Activated CD4-positive, alpha-beta T cell treated with anti-CD3 and anti-CD28 coated beads for 1 hour (primary cell): ENCODE measurements around the gene RFX2.
A peak's percentile ranks its signal among the peaks of the same experiment; 100 is the strongest.
"Not testable (repeated sequence)": the region's sequence is repeated elsewhere in the genome, so short reads cannot be mapped to it uniquely, and the experiment has no call there.

ENCODE experiments used
- DNase-seq: peaks from one replicate; pipeline ENCODE4 v3.0.0-alpha.2; 2020

RFX2 gene

DNA sequence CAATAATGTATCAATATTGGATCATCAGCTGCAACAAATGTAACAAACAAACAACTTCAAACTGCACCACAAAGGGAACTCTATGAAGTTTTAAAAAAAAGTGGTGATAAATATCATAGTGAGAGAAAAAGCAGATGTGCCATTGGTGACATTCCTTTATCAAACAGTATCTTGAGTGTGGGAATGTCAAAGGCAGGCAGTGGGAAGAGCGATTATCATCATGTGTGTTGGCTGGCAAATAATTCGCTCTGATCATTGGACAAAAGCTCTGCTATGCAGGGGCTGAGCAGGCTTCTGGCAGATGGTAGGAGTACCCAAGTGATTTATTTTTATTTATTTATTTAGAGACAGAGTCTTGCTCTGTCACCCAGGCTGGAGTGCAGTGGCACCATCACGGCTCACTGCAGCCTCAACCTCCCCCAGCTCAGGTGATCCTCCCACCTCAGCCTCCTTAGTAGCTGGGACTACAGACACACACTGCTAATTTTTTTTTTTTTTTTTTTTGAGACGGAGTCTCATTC lies 76.5 kb downstream of the RFX2 start:
- no peak for DNase-seq

DNA sequence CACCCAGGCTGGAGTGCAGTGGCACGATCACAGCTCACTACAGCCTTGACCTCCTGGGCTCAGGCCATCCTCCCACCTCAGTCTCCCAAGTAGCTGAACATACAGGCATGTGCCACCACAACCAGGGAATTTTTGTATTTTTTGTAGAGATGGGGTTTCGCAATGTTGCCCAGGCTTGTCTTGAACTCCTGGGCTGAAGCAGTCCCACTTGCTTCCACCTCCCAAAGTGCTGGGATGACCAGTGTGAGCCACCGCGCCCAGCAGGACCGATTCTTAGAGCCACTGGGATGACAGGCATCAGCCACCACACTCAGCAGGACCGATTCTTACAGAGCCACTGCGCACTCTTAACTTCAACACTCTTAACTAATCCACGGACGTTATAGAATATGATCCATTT lies 77.5 kb downstream of the RFX2 start:
- no peak for DNase-seq

DNA sequence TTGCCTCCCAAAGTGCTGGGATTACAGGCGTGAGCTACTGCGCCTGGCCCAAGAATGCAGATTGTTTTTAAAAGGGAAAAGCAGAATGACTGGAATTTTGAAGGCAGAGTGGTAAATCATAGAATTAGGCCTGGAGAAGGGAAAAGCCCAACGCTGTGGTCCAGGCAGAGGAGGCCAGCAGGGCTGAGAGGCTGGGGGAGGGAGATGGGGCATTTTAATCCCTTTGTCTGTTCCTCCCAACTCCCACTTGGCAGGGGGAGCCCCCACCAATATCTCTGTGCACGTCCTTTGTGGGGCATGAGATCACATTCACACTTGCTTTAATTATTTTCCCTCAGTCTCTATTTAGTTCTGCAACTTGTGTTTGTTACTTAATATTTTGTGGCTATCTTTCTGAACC lies 77.9 kb downstream of the RFX2 start:
- no peak for DNase-seq

DNA sequence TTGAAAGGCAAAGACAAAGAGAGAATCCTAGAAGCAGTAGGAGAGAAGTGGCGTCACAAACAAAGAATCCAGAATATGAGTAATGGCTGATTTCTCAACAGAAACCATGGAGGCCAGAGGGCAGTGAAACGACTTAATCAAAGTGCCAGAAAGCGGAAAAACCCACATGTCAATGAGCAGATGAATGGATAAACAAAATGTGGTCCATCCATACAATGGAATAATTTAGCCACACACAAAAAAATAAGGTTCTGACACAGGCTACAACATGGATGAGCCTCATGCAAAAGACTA lies 80.1 kb downstream of the RFX2 start:
- DNase-seq = no peak

DNA sequence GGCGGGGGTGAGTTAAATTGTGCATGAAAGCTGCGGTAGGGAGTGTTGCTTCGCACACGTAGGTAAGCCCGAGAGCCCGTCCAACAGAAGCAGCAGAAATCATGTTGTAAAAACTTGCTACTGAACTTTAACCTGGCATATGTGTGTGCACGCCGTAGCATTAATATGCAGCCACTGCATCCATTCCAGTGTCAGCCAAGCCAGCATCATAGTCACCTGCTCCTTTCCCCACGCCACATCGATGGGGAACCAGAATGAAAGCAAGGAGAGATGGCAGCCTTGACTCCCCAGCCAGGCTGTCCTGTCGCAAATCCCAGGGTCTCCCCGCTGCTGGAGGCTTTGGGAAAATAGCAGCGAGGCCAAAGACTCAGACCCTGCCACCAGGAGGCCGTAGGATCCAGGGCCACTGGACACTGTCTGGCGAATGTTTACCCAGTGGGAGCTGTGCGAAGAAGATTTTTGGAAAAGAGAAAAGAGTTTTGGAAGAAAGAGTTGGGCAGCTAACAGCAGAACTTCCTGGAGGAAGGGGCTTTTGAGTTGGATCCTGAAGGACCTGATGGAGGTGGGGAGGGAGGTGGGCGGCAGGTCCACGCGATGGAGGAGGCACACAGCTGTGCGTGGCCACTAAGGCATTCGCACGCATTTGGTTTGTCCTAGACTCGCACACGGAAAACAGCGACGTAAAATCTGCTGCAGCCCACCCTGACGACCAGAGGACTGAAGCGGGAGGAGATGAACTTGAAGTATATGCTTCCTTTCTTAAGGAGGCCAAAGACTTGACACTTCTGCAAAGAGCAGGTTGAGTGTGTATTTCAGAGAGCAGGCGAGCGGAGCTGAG lies 83.7 kb downstream of the RFX2 start:
- no peak for DNase-seq

DNA sequence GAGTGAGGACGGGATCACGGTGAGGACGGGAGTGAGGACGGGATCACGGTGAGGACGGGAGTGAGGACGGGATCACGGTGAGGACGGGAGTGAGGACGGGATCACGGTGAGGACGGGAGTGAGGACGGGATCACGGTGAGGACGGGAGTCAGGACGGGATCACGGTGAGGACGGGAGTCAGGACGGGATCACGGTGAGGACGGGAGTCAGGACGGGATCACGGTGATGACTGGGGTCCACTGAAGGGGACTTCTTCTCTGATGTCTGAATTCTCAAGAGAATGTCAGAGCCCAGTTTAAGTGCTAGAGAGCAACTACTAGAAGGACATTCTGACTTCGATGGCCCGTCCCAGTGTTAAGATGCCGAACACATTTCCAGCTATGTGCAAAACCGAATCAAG lies 85.5 kb downstream of the RFX2 start:
- not testable (repeated sequence) for DNase-seq

DNA sequence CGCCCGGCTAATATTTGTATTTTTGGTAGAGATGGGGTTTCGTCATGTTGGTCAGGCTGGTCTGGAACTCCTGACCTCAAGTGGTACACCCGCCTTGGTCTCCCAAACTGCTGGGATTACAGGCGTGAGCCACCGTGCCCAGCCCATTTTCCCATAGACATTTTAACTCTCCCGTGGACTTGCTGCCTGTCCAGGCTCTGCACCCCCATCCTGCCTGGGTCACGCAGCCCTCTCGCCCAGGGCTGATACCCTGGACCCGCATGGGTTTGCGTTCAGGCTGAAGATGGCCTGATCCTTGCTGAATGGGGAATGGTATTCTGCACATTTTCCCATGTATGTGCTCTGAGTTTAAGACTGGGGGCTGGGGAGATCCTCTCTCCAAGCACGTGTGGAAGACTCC lies 86.4 kb downstream of the RFX2 start:
- no peak for DNase-seq

DNA sequence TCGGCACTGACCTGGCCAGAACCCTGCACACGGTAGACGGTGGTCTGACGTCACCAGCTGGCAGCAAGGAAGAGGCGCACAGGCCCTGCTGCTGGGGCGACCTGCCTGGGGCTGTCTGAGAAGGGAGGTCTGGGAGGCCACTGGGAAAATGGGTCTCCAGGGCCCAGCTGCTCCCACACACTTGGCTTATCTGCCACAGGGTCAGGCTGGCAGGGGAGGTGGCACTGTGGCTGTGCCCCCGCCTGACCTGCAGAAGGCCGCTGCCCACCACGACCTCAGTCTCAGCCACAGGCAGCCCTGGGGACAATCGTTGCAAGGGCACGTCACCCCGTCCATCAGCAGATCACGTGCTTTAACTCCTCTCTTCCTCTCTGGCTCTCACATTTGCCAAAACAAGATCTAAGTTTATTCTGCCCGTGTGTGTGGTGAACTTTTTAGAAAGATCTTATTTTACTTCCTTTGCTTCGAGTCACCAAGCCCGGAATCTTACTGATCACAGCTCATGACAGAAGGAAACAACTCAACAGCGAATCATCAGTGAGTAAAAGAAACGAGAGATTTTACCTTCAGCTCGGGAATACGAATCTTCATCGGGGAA lies 87.1 kb downstream of the RFX2 start:
- no peak for DNase-seq

DNA sequence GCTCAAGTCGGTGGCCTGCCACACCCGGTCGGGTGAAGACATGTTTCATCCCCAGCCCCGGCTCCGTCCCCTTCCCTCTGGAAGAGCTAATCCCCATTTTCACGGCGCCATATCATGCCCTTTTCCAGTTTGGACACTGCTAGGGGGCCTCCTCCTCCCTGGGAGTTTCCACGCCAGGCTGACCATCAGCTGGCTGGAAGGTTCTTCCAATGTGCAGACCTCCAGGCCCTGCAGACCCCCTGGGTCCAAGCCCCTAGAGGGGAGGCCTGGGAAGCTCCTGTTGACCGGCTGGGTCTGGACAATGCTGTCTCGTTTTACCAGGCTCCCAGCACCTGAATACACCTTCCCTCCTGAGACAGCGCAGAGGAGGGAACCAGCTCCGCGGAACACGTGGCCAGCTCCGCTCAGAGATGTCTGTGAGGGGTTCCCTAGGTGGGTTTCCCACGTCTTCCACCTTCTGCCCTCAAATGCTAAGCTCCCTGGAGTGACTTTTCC lies 87.7 kb downstream of the RFX2 start:
- DNase-seq = no peak

DNA sequence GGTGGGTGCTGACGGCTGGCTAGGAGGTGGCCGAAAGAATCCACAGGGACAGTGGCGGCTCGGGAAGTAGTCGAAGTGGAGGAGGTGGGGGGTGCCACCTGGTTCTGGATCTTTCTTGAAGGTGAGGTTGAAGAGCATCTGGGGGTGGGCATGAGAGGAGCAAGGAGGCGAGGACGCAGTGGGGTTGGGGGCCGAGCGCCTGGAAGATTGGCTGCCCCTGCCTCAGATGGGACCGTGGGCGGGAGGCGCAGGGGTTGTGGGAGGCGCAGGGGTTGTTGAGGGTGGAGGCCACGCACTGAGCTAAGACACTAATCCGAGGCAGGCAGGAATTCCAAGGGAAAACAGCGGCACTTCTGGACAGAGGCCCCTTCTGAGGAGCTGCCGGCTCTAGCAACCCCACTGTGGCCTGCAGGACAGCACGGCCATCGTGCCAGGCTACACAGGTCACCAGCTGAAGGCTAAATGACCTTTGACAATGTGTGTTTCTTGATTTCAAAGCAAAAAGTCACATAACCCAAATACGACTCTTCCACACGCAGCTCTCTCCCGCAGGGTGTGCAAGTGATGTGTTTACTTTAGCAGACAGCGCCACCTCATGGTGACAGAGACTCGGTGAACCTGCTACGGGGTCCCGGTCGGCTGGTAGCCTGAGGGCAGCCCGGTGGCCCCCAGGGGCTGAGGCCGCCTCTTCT lies 88.3 kb downstream of the RFX2 start:
- DNase-seq = peak; percentile 65

DNA sequence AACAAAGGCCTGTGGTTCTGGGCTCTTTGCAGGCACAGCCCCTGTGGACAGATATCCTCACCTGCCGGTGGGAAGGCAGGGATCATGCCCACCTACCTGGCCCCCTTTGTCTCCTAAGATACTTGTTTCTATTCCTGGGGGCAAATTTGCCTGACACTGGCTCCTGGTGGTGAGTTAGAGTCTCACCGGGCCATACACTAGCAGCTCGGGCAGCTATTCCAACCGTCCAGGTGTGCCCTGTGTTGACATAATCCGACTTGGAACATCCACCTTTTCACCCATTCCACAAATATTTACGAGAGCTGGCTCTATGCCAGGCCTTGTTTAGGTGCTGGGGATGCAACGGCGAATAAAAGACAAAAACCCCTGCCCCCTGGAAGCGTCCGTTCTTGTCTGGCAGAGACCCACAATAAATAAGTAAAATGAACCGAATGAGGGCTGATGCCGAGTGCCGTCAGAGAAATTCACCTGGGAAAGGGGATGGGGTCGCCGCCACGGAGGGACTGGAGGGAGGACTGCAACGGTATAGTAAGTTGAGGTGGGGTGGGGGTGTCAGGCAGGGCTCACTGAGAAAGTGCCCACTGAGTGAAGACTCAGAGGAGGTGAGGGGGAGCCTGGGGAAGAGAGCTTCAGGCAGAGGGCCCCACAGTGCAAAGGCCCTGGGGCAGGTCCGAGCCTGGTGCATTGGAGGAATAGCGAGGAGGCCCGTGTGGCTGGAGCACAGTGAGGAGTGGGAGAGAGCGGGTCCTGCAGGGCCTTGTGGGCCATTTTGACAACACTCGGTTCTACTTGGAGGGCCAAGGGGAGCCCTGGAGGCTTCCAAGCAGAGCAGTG lies 89.1 kb downstream of the RFX2 start:
- DNase-seq = no peak

DNA sequence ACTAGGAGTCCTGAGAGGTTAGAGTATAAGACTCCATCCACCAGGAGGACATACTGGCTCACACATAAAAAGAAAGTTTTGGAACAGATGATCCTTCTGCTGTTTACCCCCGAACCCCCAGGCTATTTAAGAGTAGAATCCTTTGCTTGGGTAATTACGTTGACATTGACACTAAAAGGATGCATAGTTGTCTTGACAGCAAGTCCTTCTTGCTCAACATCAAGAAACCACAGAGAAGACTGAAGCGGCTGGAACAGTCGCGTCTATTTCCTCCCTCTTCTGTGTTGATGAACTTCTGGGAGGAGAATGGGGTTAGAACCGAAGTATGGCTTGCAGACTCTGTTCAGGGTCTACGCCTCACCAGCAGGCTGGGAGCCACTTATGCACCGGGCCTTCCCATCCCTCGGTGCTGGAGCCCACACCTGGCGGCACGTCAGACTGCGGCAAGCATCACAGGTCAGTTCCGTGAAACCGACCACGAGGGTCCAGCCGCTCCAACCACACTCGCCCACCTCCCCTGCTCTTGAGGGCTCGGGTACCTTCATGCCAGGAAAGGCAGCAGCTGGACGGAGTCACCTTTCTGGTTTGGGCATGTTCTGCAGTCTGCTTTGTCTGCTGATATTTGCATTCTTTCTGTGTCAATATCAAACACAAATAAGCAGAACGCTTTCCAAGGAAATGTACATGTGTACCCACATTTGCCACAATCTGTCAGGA lies 90.0 kb downstream of the RFX2 start:
- no peak for DNase-seq

DNA sequence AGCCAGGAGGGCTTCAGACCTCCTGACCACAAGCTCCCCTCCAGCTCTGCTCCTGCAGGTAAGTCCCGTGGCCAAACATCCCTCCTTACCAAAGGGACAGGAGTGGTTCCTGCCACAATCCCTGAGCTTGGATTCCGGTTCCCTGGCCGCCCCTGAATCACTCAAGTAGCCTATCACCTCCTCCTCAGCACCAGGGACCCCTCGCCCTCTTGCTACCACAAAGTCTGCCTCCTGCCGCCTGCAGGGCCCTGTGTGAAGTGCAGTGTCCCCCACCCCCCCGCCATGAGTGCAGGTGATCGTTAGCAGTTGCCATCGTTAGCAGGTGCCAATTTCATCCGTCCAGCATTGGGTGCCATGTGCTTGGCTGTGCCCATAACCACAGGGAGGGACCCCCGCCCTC lies 91.5 kb downstream of the RFX2 start:
- DNase-seq = no peak

DNA sequence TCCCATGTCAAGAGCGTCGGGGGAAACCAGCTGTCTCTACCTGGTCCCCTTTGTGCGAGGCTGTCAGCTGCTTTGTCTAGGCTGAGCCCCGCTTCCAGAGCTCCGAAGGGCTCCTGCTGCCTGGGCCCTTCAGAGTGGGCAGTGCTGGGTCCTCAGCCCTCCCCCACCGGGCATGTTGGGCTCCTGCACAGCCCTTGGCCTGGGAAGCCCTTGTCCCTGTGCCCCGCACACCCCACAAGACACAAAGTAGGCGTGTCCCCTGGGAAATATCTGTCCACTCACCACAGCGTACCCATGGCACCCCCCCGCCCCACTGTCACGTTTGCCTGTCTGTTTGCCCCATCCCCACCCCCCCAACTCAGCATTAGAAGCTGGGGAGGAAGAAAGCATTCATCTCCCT lies 92.7 kb downstream of the RFX2 start:
- no peak for DNase-seq

DNA sequence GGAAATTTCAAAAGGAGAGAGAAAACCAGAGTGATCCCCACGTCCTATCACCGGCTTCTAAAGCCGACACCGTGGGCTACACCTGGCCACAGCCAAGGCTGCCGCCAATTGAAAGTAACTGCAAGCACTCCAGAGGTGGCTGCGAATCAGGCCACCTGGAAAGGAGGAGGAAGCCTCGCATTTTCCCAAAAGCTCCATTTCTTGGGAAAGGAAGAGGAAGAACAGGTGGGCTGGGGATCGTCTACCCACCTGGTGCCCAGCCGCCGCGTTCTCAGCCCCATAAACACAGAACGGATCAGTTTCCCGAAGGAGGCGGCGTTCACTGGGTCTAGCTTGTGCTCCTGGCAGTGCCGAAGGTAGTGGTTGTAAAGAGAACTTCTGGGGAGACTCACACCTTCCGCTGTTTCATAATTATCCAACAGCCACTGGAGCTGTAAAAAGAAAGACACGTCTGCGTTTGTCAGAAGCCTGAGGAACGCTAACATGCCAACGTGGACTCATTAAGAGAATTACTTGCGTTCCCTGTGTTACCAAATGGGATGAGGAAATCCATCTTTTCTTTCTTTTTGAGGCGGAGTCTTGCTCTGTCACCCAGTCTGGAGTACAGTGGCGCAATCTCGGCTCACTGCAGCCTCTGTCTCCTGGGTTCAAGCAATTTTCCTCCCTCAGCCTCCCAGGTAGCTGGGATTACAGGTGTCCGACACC lies 94.3 kb downstream of the RFX2 start:
- no peak for DNase-seq

DNA sequence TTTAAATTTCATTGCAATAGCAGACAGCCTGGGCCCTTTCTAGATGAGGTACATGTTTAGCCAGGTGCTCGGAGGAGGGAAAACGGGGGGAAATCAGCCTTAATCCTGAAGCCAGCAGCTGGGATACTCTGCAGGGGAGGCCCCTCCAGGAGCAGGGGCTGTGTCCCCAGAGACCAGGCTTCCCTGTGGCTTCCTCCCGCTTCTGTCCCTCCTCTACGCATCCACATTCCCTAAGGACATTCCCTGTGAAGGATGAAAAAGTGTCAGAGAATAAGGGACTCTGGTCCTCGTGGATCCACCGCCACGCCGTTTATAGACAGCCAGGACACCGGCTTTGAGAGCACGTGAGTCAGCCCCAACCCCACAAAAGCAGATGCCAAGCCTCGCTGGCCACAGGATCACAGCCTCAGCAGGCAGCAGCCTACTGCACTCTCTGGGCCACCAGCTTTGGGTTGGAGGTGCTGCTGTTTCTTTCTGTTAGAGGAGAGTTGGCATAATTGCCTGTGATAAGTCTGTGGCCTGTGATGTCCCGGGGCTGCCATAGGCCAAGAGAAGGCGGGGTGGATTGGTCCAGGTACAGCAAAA lies 95.7 kb downstream of the RFX2 start:
- DNase-seq = no peak

DNA sequence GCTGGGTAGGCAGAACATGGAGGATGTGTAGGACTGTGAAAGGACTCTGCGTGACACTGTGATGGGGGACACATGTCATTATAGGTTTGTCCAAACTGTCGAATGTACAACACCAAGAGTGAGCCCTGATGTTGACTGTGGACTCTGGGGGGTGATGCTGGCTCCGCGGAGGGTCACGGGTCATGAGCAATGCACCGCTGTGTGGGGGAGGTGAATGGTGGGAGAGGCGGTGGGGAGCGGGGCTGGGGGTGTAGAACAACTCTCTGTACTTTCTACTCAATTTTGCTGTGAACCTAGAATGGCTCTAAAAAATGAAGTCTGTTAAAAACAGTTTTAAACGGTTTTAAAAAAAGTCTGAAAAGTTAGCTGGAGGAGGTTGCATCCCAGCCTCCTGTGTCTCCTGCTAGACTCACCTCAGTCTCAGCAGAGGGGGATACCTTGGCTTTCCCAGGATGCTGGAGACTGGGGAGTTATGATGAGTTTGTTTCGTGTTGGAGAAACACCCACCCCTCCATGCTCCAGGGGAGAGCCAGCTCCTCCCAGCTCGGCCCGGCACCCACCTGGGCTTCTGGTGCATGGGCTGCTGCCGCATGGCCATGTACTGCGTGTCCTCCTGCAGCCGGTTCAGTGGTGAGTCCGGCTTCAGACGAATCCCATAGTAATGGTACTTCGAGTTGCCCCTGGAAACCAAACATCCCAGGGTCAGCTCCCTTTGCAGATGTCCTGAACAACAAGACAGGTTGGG lies 97.7 kb downstream of the RFX2 start:
- no peak for DNase-seq

DNA sequence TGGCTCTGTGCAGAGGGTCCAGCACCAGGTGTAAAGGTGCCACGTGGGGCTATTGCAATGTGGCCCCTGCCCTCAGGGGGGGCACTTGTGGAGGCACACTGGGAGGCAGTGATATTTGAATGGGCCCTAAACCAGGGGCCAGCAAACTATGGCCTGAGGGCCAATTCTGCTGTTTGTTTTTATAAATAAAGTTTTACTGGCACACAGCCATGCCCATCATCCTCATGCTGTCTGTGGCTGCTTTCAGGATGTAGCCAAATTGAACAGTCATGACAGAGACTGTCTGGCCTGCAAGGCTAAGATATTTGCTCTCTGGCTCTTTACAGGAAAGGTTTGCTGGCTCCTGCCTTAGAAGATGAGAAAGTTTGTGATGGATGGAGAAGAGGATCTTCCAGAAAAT lies 98.5 kb downstream of the RFX2 start:
- DNase-seq = no peak

DNA sequence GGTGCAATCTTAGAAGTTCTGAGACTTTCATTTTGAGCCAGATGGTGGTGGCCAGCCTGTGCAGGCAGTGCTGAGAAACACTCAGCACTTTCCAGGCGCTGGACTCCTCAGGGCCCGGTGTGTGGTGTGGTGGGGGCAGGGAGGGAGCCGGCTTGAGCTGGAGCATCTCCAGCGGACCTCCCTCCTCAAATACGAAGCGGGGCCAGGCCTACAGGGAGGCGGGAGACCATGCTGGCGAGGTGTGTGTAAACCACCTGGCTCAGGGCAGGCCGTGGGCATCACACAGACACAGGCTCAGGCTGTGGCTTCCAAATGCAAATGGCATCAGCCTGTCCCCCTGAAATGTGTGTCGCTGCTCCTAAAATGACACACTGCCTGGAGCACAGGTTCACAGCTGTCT lies 99.1 kb downstream of the RFX2 start:
- no peak for DNase-seq

DNA sequence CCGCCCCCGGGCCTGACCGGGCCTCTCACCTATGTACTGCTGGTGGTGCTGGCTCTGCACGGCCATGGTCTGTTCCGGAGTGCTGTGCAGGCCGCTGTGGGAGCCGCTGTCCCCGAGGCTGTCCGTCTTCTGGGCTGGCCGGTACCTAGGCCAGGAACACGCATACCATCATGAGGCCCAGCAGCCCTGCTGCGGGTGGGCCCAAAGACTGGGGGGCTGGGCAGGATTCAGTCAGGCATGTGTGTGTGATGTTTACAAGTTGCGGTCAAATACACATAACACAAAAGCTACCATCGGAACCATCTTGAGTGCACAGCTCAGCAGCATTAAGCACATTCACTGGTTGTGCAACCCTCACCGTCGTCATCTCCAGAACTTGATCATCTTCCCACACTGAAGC lies 100.2 kb downstream of the RFX2 start:
- no peak for DNase-seq

DNA sequence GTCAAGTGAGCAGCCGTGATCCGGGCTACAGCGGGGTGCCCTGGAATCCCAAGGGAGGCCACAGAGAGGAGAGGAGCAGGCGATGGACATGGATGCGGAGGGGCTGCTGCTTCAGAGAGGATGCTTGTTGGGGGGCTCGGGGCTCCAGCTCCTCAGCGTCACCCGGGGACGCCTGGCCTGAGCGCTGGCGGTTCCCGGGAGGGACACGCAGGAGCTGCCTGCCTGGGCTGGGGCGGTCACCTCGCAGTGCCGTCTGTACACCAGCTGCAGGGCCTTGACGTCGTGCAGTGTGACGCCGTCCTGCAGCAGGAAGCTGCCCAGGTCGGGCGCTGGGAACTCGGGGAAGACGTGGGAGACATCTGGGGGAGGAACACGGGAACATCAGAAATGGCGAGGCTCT lies 102.4 kb downstream of the RFX2 start:
- no peak for DNase-seq
